SKM-1 treated with dmso at 0.1 percent for 144 hours (cell line): Measurements from ENCODE around the gene TIMM44.
"Not testable (repeated sequence)": the region's sequence is repeated elsewhere in the genome, so short reads cannot be mapped to it uniquely, and the experiment has no call there.

Source experiments
- DNase-seq: peaks from one replicate; lab custom pipeline; 2025; ENCODE audit not compliant: unreplicated experiment; lab: John Stamatoyannopoulos, UW

The TIMM44 gene

DNA sequence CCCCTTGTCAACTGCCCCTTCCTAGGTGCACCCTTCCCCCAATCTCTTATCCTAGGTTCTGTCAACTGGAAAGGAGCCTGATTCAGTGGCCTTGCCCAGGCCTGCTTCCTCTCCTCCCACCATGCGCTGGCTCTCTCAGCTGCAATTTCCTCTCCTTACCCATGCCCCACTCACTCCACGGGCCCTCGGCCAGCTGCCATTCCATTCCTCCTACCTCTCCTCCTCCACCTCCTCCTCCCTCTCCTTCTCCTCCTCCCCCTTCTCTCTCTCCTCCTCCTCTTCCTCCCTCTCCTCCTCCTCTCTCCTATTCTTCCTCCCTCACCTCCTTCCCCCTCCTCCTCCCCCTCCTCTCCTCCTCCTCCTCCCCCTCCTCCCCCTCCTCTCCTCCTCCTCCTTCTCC is 9.6 kb upstream of the TIMM44 start:
- DNase-seq, result peak; percentile 21

DNA sequence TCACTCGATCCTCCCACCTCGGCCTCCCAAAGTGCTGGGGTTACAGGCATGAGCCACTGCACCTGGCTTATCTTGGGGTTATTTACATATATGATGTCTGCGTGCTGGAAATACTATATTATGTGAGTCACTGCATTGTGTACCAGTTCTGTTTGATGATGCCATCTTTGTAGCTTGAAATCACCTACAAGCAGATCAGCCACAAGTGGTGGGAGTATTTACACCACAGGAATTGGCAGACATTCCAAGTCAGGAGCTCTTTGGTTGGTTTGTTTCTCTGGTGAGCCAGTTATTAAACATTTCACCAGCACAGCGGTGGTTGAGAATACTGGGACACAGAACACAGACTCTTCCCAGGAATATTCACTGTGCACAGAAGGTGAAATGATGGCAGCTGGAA is 4.5 kb upstream of the TIMM44 start:
- DNase-seq, result no peak

DNA sequence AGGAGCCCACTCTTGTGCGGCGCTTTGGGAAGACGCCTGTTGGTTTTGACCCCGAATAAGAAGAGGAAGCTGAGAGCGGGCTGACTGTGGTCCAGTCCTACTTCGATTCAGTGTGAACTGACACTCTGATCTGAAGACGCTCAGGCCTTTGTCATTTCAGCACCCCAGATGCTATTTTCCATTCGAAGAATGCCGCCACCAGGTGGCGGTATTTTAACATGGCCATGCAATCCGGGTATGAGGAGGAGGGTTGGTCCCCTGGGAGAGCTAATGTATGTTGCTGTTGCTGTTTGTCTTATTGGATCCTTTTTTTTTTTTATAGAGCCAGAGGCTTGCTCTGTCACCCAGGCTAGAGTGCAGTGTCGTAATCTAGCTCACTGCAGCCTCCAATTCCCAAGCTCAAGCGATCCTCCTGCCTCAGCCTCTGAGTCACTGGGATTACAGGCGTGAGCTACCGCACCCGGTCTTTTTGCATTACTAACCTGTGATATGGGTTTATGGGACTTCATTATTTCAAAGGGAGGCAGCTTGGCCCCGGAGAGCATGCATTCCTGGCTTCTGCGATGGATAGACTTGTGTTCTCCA is 803 bp upstream of the TIMM44 start:
- peak; percentile 77 for DNase-seq

DNA sequence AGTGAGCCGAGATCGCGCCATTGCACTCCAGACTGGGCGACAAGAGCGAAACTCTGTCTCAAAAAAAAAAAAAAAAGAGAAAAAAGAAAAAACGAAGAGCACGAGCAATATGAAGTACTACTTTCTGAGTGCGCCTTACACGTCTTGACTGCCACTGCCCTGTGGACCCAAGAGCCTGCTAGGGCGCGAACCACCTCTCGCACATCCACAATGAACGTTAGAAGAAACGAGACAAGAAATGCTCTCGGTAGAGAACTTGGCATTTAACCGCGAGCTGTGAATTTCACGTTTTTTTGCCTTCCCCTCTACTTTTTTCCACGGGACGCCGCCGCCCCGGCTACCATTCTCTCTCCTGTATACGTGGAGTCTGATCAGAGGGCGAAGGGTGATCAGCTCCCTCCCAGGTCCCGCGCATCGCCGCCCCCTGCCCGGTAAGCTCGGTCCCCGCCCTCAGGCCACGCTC is 454 bp downstream of the TIMM44 start:
- no peak for DNase-seq

DNA sequence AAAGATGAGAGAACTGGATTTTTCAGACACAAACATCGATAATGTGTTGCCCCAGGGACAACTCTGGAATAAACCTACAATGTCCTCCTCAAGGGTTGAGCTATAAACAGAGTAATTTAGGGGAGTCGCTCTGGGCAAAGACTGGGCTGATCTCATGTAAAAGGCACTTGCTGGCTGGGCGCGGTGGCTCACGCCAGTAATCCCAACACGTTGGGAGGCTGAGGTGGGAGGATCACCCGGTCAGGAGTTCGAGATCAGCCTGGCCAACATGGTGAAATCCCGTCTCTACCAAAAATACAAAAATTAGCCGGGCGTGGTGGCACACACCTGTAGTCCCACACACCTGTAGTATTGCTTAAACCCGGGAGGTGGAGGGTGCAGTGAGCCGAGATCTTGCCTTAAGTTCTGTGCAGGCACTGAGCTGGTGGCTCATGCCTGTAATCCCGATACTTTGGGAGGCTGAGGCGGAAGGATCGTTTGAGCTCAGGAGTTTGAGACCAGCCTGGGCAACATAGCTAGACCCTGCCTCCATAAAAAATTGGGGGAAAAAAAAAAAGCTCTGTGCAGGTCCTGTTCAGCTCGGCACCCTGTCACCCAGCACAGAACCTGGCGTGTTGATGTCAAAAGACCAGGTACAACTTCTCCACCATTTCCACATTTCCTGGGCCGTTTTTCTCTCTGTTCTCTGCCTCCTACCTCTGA is 1.4 kb downstream of the TIMM44 start:
- DNase-seq, result no peak

DNA sequence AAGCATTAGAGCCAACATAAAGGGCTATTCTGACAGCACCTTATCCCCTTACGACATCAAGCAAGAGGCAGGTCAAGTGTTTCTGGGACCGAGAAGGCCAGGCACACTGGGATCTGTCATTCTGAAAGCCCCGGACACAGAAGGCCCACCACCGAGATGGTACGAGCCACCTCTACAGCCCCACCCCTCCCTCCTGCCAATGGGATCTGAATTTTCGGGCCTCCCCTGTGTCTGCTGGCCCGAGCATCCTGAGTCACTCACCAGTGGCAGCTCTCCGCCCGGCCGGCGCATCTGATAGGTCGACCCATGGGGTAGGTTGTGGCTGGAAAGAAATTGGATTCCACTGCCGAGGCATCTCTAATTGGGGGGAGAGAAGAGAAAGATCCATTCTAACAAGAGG is 2.6 kb downstream of the TIMM44 start:
- DNase-seq, result no peak

DNA sequence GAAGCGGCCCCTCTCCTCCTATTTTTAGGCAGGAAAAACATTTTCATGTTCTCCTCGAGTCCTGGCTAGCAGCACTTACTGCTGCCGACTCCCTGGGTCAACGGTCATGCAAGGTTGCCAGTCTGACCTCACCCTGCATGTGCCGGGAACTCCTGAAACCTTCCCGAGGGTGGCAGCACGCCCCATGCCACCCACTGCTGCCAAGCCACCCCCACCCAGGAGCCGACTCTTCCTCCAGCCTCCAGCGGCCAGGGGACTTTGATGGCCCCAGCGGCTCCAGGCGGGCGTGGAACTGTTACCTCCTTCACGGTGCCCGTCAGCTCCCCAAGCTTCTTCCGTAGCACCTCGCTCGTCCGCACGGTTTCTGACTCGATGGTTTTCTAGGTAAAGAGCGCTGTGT is 8.7 kb downstream of the TIMM44 start:
- DNase-seq, result no peak

DNA sequence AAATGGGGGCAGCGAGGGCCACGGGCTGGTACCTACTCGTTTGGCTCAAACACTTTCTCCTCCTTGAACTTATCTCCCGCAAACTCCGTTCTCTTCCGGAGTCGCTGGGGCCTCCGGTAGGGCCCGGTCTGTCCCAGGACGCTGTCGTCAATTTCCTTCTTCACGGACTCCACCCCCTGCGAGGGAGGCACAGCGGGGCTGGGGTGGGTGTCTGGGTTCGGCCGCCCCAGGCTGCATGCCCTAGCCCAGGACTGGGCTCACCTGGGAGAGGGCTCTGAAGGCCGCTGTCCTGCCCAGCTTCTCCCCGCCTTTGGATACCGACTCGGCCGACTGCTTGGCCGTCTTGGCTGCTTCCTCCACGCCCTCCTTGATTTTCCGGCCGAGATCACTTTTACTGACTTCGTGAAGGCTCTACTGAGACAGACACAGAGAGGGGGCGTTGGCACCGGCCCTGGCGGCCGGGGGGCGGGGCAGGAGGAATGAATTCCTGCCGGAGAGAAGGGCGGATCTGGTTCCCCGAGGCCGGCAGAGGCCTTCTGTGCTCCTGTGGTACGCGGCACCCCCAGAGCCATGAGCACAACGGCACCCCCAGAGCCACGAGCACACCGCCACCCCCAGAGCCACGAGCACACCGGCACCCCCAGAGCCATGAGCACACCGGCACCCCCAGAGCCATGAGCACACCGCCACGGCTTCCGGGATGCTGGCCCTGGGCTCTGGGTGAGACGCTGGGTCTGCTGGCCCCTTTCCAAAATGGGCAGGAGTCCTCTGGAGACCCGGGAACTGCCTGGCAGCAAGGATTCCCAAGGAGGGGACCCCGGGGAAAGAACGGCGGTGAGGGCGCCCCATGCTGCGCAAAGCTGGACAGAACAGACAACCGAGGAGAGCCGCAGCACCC is 9.4 kb downstream of the TIMM44 start:
- no peak for DNase-seq

DNA sequence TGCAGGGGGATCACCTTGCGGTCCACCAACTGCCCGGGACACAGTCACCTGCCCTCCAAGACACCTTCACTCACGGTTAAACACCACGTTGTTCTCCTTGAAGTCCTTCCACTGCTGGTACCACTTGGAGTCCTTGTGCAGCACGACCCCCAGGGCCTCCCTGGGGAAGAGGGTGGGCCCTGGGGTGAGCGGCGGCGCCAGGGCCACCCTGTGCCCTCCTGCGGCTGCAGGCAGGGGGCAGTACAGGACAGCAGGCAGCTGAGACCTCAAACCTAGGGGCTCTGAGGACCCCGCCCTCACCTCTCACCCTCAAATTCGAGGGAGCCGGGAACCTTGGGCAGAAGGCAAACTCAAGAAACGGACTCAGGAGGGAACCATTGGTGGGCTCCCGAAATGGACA is 10.1 kb downstream of the TIMM44 start:
- DNase-seq, result no peak

DNA sequence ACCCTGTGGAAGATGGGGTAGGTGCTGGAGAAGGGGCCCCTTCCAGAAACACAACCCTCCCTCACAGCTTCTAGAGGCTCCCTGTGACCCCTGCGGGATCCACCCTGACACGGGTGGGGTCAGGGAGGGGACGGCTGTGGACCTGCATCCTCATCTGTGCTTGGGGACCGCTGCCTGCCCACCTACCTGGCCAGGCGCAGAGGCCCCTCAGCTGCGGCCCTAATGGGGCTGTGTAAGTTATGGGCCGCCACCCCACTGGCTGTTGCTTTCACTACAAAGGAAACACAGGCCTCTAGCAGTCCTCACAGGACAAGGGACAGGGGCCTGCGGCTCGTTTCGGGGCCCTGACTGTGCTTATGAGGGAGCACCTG is 10.6 kb downstream of the TIMM44 start:
- no peak for DNase-seq

DNA sequence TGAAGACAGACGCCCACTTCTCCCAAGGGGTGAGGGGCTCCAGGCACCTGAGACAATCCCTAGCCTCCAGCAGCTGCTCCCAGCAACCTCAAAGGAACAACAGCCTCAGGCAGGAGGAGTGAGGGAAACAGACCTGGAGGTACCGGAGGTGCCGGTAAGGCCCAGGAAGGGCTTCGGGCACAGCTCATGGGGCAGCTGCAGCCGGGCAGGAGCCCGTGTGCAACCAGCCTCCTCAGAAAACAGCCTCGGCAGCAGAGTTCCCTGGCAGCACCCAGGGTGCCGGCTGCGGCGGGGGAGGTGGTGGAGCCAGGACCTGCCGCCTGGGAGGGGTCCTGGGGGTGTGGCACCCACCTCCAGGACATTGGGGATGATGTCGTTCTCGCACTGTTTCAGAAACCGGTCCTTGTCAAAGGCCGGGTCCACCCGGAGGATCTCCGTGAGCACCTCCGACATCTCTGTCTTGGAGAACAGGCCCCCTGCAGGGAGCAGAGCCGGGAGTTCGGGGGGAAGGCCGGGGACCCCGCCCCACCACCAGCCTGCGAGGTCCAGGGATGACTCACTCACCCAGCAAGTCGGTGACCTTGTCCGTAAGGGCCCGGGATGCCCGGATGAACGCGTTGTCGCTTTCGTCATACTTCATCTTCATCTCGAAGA is 11.1 kb downstream of the TIMM44 start:
- DNase-seq, result no peak

DNA sequence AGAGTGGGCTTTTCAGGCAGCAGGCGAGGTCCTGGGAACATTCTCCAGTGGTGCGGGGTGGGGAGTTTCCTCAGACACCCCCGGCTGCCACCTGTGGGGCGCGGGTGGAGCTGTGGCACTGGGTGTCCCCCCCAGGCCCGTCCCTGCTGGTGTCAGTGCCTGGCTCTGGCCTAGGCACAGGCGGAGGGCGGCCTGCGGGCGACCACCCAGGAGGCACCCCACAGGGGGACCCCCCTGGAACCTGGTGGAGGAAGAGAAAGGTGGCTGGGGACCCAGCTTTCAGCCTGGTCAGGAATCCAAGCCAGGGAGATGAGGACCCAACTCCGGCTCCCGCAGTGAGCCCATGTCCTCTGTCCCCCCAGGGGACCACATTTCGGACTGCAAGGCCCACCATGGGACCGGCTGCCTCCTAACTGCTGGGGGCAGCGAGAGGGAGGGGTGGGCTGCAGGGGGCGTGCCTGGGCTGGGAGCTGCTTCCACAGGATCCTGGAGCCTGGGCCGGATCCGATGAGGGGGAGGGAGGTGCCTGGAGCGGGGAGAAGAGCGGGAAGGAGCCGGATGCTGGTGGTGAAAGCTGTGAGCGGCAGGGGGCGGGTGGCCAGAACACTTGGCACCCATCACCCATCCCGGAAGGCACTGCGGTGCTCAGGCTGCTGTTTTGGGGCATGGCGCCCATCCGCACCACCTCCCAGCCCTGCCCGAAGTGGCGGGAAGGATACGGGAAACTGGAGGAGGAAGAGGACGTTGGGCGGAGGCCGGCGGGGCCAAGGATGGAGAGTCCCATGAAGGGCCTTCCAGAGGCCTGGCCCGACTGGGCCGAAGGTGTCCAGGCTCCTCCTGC is 12.0 kb downstream of the TIMM44 start:
- no peak for DNase-seq

DNA sequence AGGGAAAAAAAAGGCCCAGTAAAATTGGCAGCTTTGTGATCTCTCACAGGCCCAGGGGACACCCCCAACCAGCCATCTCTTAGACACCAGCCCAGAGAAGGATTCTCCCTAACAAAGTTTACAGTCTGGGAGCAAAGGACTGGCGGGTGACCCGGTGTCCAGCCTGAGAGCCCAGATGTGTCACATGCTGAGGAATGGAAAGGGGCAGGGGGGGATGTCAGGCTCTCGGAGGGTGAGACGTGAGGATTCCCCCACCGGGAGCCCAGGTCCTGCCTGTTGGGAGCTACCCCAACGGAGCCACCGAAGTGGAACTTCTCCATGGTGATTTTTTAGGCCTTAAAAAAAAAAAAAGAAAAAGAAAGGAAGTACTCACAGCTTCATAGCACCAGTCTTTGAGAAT is 12.7 kb downstream of the TIMM44 start:
- no peak for DNase-seq

DNA sequence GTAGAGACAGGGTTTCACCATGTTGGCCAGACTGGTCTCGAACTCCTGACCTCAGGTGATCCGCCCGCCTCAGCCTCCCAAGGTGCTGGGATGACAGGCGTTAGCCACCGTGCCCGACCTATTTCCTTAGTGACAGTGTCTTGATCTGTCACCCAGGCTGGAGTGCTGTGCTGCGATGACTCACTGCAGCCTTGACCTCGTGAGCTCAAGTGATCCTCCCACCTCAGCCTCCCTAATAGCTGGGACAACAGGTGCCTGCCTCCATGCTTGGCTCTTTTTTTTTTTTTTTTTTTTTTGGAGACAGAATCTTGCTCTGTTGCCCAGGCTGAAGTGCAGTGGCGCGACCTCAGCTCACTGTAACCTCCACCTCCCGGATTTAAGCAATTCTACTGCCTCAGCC is 13.4 kb downstream of the TIMM44 start:
- DNase-seq, result not testable (repeated sequence)

DNA sequence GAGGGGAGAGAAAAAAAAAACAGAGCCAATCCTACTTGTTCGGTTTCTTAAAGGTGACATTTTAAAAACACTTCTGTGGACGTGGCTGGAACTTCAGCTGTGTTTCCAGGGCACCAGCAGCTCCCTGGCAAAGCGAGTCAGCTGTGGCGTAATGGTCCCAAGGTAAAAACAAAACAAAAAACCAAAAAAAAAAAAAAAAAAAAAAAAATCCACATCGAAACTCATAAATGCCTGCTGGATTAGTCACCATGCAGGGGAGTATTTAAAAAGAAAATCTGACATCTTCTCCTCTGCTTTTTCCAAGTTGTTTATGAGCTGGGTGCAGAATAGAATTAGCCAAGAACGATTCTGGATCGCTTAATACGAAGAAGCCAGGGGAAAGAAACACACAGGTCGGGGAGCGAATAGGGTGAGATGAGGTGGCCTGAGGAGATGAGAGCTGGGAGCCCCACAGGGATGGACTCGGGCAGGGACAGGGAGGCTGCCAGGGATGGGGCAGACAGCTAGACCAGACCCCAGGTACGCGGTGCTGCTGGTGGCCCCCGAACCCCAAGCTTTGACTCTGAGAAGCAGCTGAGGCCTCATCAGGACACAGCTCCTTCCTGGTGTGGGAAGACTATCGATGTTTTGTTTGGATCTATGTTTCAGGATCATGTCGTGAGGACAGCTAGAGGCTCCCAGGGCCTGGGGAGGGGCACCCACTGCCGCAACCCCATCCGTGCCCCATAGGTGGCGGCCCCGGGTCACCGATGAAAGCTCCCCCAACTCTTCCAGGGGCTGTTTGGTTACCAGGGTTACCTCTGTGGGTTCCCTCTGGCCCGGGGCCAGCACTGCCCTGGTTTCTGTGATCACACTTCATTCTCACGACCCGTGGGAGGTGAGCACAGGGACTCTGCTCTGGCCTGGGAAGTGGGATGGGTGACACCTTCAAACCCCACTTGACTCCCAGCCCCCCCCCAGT is 14.4 kb downstream of the TIMM44 start:
- DNase-seq, result peak; percentile 60

DNA sequence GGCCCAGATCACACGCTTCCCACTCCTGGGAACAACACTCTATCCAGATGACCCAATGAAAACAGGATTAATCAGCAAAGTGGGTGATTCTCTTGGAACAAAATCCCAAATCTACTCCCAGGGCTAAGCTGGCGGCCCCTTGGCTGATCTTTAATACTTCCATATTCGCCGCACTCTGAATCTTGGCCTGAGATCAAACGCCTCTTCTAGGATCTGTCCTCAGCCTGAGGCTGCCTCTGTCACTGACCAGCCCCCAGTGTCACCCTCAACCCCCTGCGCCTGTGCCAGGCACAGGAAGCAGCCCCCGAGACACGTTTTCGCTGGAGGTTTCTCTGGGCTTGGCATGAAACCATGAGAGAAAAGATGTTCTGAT is 15.1 kb downstream of the TIMM44 start:
- no peak for DNase-seq

DNA sequence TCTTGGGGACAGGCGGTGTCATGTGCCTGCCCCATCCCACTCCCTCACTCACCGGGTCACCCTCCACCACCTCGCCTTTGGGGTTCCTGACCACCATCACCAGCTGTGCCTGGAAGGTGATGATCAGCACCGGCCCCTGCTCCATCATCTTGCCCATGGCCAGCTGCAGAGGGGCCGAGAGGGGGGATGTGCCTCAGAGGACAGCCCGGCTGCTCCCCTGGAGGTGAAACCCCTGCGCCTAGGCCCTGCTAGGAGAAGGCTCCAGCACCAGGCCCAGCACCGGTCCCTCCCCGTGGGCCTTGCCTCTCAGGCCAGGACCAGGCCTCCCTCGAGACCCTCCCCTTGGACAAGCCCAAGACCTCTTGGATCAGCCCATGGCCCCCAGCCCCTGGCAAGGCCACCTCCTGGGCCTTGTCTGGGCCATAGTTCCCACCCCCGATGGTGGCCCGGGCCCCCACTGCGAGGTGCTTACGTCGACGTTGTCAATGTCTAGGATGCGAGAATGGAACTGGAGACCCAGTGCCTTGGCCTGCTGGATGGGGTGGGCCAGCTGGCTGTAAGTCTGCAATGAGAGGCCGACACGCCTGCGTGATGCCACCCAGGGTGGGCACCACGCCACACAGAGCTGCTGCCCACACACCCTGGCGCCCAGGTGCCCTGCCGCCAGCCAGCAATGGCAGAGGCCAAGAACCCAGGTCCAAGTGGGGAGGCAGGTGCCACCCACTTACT is 15.7 kb downstream of the TIMM44 start:
- DNase-seq, result no peak

DNA sequence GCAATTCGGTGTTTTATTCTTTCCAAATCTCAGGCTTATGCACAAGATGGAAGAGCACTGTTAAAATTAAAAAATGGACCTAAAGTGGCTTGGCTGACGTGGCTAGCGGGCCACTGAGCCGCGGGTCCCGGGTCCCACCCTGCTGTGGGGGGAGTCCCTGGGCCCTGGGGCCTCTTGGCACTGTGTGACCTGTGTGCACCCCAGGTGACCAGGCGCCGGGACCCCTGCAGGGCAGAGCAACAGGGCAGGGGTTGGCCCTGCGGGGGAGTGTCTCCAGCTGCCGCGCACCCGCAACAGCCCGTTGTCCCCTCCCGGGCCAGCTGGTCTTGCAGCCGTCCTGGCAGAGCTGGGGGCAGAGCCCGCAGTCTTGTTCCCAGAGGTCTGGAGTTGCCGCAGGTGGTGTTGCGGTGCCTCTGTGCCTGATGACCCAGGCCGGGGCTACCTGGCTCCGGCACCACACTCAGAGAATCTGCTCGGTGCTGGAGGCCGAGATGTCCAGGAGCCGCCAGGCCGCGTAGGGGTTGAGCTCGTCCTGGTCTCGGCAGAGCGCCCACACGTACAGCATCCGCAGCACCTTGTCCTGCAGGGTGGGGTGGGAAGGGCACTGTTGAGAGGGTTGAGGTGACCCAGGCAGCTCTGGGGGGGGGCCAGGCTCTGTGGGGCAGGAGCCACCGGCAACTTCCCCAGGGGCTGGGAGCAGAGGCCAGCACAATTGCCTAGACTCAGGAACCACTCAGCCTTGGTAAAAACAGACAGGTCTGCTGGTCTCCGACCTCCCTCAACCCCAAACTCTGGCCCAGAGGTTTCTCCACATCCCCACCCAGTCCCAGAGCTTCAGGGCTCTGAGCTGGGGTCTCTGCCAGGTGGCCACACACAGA is 16.5 kb downstream of the TIMM44 start:
- no peak for DNase-seq
